Measurements from ENCODE around the gene FHDC1.

- TF ChIP-seq TCF12 (IDR thresholded peaks at IDR 0.05; ENCODE audit: low read depth) (no peak), YY1 (IDR thresholded peaks at IDR 0.05; ENCODE audit: low read depth) (no peak)
Observed at GRCh38 chr4:152998861-152999260, 62.7 kb downstream of the FHDC1 start.

Data from Ishikawa (cell line).